GM21447 (cell line): ENCODE measurements around the gene CEP295NL.
"Not testable (repeated sequence)": the region's sequence is repeated elsewhere in the genome, so short reads cannot be mapped to it uniquely, and the experiment has no call there.

Experiments
- ATAC-seq: cut with Tn5 transposase; IDR thresholded peaks from one replicate; pipeline ENCODE4 v1.9.1; 2021; ENCODE audit not compliant: unreplicated experiment

Gene CEP295NL

DNA sequence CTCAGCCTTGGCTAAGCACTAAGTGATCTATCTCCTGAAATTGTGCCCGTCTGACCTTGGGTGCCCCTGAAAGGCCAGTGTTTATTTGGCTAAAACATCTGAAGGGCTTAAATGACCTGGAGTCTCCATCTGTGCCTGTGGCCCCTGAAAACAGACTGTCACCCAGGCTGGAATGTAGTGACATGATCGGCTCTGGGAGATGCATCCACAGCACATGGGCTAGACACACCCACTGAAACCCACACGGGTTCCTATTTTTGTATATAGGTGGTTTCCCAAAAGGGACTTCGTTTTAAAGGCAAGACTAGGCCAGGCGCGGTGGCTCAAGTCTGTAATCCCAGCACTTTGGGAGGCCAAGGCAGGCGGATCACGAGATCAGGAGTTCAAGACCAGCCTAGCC, 13.5 kb downstream of the CEP295NL start:
- peak; percentile 55 for ATAC-seq

DNA sequence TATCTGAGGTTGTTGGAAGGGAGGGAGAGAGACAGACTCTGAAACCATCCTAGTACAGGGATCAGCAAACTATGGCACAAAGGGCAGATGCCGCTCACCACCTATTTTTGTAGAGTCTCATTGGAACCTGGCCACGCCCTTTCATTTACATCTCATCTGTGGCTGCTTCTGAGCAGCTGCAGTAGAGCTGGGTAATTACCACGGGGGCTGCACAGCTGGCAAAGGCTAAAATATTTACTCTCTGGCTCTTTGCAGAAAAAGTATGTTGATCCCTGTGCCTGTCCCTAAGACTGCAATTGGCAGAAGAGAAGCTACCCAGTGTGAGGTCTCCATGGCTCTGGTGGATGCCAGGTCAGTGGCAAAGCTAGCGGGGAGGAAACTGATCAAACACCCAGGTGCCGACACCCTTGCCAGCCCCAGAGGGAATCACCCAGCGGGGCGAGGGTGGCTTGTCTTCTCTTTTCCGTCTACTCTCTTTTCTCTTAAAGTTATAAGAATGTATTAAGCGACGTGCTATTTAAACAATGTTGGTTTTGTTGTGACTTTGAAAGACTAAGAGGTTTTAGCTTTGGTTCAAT, 14.0 kb downstream of the CEP295NL start:
- no peak for ATAC-seq

DNA sequence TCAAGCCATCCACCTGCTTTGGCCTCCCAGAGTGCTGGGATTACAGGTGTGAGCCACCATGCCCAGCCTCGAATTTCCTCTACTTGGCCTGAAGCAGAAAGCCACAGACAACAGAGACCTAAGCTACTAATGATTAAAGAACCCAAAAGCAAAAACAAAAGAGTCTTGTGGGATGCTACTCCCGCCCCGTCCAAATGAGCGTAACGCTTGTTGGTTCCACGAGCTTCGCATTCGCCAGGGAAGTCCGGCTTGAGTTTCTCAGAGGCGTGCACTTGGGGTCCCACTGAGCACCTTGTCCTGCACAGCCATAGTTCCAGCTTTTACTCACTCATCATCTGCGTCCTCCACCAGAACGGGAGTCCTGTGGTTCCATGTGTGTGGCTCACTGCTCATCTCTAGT, 16.0 kb downstream of the CEP295NL start:
- no peak for ATAC-seq

DNA sequence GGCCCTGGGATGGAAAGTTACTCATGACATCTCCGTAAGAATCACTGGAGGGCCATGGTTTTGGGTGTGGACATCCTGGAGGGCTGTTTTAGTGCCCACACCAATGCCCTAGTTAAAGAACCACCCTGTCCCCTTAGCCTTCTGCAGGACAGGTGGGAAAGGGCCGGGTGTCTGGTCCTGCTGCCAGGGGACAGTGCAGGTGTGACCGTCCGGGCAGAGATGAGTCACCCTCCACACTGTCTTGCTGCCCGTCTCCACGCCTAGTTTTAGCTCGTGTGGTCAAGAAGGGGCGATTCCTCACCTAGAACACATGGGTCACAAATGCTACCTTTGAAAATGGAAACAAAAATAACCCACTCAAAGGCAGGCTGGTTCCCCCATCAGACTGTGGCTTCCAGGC, 17.0 kb downstream of the CEP295NL start:
- ATAC-seq, result no peak

DNA sequence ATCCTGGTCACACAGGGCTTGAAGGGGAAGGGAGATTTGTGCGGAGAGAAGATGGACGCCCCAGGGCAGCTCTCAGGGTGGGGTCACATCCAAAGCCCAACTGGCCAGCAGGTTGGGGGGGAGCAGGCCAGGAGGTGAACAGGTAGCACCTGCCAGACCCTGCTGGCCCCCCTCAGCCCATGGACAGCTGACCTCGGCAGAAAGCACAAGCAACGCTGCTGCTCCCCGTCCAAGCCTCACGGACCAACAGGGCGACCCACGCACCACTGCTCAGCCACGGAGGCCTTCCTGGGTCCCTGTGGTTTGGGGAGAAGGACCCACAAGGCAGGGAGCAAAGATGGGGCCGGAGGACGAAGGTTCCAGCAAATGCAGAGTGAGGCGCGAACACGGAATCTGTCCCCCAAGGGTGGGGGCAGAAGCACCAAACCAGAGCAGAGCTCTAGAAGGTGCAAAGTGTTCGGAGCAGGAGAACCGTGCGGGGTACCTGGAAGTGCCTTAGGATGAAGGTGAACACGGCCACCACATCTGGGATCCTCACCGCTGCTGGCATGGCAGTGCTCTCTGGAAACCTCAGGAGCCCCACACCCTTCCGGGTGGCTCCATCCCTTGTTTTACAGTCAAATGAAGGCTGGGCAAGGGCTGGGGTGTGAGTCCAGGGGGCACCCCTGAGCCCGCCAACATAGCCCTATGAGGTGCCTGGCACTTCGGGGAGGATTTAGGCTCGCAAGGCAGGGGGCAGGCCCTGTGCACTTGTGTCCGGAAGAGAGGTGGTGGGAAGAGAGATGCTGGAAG, 17.9 kb downstream of the CEP295NL start:
- no peak for ATAC-seq

DNA sequence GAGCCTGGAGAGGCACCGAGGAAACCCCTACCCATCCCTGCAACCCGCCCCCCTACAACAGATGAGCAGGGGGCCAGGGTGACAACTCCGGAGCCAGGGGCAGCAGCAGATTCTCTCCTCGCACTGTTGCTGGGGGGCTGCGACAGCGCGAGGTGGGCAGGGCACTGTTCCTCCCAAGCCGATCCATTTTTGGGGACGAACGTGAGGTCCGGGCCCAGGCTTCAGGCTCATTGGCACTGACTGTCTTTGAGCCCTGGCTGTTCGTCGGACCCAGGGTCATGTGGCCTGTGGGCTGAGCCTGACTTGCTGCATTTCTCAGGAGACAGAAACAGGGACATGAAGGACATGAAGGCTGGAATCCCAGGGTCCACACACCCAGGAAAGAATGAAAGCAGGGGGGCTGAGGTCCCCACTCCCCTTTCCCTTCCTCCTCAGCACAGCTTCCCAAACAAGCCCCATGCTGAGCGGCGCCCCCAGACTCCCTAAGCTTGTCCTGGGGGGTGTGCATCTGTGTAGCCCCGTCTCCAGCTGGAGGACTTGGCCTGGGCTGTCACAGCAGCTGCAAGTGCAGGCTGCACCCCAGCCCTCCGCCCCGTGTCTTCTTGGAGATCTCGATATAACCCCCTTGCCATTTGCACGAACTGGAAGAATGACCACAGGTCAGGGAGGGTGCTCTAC, 18.7 kb downstream of the CEP295NL start:
- no peak for ATAC-seq

DNA sequence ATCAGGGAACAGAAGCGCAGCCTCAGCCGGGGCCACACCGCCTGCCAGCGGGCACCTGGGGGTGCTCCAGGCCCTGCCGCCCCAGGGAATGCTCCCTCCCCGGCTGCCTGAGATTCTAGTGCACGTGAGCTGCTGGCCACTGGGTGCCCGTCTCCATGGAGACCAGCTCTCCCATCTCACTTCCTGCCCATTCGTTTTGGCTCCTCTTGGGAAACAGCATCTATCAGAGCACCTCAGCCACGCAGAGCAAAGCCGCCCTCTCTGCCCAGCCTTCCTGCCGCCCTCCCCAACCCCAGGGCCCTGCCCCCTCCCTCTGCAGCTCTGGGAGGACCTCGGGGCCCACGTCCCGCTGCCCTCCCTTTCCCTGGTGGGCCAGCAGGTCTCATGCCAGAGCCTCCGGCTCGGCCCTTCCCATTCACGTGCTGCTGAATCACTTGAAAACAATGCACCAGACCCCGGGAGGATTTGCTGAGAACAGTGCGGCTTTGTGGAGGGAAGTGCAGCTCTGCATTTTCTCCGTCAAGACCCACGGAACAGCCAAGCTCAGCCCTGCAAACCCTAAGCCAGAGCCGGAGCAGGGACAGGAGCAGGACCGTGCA, 19.4 kb downstream of the CEP295NL start:
- ATAC-seq, result no peak

DNA sequence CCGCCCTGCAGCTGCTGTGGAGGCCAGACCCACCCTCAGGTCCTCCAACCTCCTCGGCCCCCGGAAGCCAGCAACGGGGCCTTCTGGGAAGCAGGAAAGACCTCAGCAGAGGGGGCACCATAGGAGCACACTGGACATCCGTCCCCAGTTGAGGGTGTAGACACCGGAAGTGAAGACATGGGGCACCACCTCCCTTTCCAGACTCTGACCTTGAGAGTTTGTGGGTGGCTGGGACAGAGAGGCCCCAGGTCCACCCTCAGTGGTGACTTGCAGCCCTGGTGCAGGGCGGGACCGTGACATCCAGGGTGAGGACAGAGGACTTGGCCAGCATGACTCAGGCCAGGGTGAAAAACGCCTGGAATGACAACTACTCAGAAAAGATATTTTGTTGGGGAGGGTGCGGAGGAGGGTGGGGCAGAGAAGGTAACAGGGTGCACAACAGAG, 19.9 kb downstream of the CEP295NL start:
- ATAC-seq, result no peak

DNA sequence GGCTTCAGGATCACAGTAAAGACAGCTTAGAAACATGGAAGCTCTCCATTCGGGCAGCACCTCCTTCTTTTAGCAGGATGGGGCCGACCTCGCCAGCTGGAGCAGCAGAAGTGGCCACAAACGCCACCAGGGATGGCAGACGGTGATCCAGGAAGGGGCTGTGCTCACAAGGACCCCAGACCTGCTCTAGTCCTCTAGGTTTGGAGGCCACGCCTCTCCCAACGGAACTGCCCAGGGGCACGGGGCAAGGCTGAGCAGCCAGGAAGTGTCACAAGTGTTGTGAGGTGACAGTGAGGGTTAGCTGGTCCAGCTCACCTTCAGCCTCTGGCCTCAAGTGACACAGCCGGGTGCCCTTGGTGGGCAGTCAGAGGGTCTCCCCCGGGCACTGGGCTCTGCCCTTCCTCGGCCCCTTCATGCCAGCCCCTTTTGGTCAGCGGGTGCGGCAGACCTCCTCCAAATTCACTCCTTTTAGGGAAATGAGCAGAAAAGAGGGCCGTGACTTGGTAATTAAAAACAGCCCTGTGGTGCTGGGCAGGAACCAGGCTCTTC, 20.4 kb downstream of the CEP295NL start:
- ATAC-seq, result no peak

DNA sequence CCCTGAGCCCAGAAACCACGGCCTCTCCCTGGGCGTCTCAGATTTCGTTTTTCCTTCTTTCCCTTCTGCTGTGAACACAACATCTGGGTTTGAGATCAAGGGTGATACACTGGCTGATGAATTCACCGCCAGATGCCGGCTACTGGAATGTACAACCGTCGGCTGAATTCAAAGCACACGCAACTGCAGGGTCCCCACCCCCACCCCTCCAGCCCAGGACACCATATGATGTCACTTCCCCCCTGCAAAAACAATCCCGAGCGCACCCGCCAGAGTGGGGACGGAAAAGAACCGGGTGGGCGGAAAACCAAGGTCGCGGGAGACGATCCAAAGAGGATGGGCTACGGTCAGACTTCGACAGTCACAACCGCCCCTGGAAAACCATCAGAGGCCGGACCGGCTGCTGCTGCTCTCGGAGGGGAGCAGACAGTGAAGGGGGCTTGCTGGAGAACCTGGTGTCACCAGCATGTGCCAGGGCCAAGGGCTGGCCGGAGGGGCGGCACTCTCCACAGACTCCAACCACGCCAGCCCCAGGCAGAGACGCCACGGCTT, 23.3 kb downstream of the CEP295NL start:
- ATAC-seq, result no peak

DNA sequence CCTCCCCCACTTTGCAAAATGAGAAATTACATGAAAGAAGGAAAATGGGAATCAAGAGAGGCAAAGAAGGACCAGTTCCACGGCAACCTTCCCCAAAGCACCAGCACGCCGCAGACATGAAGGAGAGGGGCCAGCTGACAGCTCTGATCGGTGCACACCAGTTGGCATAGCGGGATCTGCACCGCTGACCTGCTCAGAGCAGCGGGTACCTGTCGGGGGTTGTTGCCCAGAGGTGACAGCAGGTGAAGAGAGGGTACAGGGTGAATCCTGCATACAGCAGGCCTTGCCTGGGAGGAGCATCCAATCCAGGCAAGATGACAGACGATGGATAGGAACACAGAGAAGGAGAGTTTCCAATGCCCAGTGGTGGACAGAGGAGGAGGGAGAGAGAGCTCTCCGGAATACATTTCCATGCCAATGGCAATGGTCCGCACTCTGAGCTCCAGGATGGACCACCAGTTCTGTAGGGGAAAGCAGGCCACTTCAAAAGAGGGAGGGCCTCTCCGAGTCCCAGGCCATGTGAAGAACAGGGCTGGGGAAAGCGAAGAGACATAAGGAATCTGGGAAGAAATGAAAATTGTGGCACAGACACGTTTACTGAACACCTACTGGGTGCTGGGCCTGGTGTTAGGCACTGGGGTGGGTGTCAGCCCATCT, 24.0 kb downstream of the CEP295NL start:
- ATAC-seq, result no peak

DNA sequence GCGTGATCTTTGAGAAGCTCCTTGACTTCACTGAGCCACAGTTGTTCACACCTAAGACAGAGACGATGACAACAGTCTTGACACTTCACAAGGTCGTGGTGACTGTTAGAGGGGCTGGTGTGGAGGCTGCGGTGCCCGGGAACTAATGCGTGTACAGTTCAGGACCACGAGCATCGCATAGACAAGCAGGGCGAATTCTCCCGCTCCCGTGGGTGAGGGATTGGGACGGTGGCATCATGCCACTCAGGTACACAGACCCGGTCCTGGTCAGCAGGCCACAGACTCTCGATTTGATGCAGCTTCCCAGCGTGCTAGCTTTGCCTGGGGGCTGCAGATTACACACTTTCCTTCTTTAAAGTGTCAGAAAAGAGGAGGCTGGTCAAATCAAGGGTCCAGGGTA, 24.7 kb downstream of the CEP295NL start:
- ATAC-seq, result no peak

DNA sequence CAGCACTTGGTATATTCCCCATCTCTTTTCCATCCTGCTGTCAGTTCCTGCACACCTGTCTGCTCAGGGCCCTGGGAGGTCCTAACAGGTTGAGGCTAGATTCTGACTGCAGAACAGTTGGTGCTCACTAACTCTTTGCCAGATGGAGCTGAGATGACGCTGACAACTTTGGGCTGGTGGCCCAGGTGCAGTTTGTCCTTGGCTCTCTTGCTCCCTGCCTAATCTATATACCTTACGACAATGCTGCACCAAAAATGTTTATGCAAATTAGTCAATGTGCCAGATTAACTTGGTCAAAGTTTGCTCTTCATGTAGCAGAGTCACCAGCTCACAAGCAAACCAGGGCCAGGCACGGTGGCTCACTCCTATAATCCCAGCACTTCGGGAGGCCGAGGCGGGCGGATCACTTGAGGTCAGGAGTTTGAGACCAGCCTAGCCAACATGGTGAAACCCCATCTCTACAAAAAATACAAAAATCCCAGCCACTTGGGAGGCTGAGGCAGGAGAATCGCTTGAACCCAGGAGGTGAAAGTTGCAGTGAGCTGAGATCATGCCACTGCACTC, 26.0 kb downstream of the CEP295NL start:
- not testable (repeated sequence) for ATAC-seq

DNA sequence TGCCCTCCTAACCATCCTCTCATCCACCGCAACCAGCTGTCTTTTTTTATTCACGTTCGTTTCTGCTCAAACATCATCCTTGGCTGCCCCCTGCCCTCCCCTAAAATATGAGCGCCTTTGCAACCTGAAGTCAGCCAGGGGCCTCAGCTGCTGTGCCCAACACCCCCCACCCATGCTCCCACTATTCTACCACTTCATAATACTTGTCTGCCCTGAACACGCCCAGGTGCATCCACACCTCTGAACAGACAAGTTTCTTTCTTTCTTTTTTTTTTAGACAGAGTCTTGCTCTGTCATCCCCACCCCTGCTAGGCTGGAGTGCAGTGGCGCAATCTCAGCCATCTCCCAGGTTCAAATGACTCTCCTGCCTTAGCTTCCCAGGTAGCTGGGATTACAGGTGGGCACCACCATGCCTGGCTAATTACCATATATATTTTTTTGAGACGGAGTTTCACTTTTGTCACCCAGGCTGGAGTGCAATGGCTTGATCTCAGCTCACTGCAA, 26.9 kb downstream of the CEP295NL start:
- no peak for ATAC-seq

DNA sequence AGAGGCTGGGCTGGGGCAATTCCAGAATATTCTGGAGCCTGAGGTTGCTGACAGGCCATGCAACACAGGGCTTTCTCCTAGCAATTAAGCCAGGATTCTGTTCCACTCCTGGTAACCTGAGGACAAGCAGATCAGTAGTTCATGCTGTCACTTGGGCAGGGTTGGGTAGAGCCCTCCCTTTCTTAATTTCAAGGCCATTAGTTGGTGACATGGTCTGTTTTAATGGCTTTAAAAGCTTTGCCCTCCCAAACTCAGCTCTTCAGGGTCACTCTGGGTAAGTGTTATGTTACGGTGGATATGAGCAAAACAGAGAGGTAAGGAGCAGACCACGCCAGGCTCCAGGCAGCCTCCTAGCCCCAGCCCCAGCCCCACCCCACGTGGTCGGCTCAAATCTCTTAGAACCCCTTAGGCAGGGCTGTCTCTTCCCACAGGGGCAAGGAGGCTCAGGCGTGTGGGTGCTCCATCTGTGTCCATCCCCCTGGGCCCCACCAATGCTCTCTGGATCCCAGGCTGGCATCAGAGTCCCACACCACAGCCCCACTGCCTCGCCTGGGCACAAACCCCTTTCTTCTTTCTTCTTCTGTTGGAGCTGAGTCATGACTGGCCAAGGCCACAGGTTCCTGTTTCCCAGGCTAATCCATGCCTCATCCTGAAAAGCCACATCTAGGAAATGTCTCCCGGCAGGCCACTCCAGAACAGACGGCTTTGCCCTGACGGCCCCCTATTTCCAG, 27.5 kb downstream of the CEP295NL start:
- no peak for ATAC-seq

DNA sequence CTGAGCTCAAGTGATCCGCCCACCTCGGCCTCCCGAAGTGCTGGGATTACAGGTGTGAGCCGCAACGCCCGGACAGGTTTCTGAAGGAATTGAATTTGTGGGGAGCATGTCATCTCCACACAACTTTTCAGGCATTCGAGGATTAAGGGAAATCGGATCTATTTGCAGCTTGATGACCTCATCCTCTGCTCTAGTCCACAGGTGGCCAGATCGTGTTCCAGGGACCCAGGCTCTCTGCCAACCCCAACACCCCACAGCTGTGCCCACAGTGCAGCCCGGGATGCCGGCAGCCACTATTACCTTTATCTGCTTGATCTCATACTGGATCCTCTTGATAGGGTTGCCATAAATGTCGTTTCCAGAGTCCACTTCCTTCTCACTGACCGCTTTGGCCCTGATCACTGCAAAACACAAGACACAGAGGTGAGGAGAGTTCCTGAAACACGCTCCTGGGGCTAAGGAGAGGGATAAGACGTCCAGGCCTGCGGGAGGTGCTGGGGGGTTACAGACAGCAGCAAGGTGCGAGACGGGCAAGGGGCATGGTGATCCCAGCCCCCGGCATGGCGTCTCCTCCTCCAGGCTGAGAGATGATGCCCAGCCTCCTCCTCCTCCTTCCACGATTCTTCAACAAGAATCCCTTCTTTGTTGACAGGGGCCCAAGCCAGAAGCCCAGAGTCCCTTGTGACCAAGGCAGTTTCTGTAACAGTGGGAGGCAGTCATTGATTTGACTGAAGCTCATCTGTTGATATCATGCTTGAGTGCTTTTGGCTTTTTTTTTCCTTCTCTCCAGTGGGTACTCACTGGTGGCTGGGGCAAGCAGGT, 29.3 kb downstream of the CEP295NL start:
- ATAC-seq, result no peak

DNA sequence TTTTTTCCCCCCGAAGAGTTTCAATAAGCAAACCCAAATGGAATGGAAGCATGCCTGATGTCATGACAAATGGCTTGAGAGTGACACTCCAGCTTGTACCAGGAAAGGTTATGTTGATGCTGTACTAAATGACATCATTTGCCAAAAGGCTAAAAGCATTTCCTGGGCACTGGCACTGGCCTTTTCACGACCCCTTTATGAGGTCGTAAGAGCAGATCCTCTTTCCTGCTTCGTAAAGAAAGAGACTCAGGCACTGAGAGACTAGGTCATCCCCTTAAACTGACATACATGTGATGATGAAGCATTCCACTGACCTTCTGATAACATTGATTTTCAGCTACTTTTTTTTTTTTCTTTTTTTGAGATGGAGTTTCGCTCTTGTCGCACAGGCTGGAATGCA, 30.5 kb downstream of the CEP295NL start:
- ATAC-seq, result no peak

DNA sequence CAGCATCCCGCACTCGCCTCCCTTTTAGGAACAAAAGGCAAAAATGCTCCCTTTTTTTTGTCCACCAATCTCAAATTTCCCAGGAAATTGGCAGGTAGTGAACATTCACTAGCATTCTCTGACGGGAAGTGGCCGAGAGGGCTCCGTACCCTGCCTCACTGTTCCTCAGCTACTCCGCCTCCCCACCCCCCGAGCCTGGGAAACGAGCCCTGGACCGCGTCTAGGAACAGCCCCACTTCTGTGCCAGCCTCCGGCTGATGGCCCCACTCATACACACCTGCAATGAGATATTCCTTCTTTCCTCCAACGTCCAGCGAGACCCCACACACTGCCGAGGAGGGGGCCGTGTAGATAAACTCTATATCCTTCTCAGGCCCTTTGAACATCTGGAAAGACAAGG, 32.4 kb downstream of the CEP295NL start:
- ATAC-seq, result no peak

DNA sequence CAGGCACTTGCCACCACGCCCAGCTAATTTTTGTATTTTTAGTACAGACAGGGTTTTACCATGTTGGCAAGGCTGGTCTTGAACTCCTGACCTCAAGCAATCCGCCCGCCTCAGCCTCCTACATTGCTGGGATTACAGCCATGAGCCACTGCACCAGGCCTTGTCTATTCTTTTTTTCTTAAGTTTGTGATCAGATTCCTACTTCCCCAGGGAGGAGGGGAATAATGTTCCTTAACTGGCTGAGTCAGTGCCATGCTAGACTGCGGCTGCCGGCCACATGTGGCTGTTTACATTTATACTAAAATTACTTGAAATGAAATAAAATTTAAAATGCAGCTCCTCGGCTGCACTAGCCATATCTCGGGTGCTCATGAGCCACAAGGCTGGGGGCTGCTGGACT, 34.6 kb downstream of the CEP295NL start:
- ATAC-seq, result no peak
